IMR-90 (cell line): Measurements from ENCODE around the gene AK3.

Source experiments
- CTCF ChIP-seq: conservative IDR thresholded peaks from 2 replicates; pipeline ENCODE4 v1.5.1; 2012; ENCODE audit warnings: mild to moderate bottlenecking, low read depth, low read length, improper control_type of control experiment
- ELK1 ChIP-seq: fragments of 150-350 bp; IDR thresholded peaks from 2 replicates; pipeline ENCODE4 v1.6.1; 2016; ENCODE audit warnings: low read depth, mild to moderate bottlenecking, low read length, moderate library complexity, borderline replicate concordance
- MXI1 ChIP-seq: IDR thresholded peaks from 2 replicates; pipeline ENCODE4 v1.6.1; 2012; ENCODE audit warnings: low read depth, mild to moderate bottlenecking, low read length, moderate library complexity, borderline replicate concordance
- POLR2A ChIP-seq: IDR thresholded peaks from 2 replicates; pipeline ENCODE4 v1.6.1; 2012; ENCODE audit warnings: mild to moderate bottlenecking, low read depth, low read length
- RCOR1 ChIP-seq: IDR thresholded peaks from 2 replicates; pipeline ENCODE4 v1.6.1; 2012; ENCODE audit warnings: mild to moderate bottlenecking, low read length, improper control_type of control experiment; ENCODE audit not compliant: insufficient replicate concordance
- SMC3 ChIP-seq: fragments of 150-350 bp; IDR thresholded peaks from 2 replicates; pipeline ENCODE4 v1.6.1; 2016; ENCODE audit warnings: low read depth, mild to moderate bottlenecking, antibody characterized with exemption, low read length, moderate library complexity
- USF2 ChIP-seq: fragments of 150-350 bp; IDR thresholded peaks from 2 replicates; pipeline ENCODE4 v1.6.1; 2017; ENCODE audit warnings: mild to moderate bottlenecking, antibody characterized with exemption, low read length, low read depth

DNA sequence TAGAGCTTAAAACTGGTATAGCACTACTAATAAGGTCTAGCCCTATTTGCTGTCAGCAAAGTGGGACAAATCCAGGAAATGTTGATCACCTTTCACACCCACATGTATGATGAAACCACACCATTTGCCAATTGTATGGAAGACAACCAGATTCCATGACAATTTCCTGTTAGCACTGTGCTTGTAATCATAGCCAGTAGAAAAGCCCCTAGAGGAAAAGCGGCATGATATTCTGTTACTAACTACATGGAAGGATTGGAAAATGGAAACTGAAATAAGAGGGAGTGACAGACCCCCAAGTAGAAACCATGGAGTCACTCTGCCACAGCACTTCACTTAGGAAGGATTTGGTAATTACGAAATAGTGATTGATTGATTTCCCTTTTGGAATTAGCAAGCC is 75.6 kb downstream of the AK3 start:
- TF ChIP-seq ELK1 (no peak), CTCF (no peak), SMC3 (no peak), MXI1 (no peak), POLR2A (no peak), USF2 (no peak), RCOR1 (no peak)
